ENCODE results near the gene TXK.

TXK gene

DNA sequence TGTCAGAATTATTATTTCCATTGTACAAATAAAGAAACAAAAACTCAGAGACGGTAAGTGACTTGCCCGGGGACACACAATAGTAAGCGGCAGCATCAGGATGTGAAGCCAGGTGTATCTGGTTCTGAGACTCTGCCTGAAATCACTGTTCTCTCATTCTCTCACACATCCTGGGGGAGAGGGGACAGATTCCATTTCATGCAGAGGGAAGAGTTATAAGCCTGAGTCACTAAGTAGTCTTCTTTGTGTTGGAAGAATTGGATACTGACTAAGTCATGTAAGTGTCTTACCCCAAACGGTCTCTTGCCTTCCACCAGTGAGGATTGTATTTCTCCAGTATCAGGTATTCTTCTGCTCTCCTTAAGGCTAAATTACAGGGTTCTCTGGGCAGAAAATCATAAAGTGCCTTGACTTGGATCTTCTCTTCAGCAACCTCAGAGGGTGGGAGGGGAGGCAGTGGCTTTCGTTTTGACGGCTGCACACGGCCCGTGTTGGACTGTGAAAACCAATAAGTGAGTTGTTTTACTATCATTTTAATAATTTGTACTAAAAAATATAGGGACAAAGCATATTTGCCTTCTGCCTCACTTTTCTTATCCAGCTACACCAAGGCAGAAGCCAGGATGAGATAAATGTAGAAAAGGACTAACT, 21.9 kb downstream of the TXK start:
- H3K27ac ChIP-seq = peak overlapping the region; percentile 75
- H3K36me3 ChIP-seq (ENCODE audit: control insufficient read depth, insufficient read depth, low read length) = no peaks in the 10 kb centered on the region
- no peaks in the 10 kb centered on the region for H3K27me3 ChIP-seq (ENCODE audit: control insufficient read depth, insufficient read depth, low read length)
- H3K4me1 ChIP-seq = peaks cover 13% of the 10 kb centered on the region
- H3K9me3 ChIP-seq (ENCODE audit: control insufficient read depth, low read length) = no peaks in the 10 kb centered on the region
- no peak overlapping the region for H3K4me3 ChIP-seq (ENCODE audit: low read depth, low read length)
- H3K4me2 ChIP-seq (ENCODE audit: low read length) = no peak overlapping the region
- TF ChIP-seq, protein P1, sequence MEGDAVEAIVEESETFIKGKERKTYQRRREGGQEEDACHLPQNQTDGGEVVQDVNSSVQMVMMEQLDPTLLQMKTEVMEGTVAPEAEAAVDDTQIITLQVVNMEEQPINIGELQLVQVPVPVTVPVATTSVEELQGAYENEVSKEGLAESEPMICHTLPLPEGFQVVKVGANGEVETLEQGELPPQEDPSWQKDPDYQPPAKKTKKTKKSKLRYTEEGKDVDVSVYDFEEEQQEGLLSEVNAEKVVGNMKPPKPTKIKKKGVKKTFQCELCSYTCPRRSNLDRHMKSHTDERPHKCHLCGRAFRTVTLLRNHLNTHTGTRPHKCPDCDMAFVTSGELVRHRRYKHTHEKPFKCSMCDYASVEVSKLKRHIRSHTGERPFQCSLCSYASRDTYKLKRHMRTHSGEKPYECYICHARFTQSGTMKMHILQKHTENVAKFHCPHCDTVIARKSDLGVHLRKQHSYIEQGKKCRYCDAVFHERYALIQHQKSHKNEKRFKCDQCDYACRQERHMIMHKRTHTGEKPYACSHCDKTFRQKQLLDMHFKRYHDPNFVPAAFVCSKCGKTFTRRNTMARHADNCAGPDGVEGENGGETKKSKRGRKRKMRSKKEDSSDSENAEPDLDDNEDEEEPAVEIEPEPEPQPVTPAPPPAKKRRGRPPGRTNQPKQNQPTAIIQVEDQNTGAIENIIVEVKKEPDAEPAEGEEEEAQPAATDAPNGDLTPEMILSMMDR (IDR thresholded peaks at IDR 0.05) = no peak
- no peak overlapping the region for H3K9ac ChIP-seq
- H3K79me2 ChIP-seq = no peaks in the 10 kb centered on the region
- peak overlapping the region; percentile 75 for H2AFZ ChIP-seq

DNA sequence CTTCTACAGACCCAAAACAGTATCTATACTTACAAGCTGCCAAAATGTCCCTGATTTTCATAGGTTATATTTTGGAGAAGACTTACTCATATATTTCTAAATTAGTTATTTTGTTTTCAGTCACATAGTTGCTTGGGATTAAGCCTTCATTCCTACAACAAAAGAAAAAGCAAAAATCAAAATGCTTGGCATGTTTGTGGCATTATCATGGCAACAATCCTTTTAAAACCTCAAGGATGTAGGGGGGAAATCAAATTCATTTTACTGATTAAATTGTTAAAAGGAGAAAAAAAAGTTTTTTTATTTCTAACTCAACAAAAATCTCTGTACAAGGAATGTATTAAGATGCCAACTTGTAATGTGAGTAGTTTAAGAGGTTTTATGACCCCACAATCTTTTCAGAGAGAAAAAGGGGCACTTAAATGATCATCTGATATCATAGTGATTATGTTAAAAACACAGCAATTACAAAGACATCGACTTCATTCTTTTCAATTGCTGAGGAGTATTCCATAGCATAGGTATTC, 23.5 kb downstream of the TXK start:
- Histone ChIP-seq H3K27ac (peak overlapping the region; percentile 59), H3K4me3 (ENCODE audit: low read depth, low read length) (no peak overlapping the region)

DNA sequence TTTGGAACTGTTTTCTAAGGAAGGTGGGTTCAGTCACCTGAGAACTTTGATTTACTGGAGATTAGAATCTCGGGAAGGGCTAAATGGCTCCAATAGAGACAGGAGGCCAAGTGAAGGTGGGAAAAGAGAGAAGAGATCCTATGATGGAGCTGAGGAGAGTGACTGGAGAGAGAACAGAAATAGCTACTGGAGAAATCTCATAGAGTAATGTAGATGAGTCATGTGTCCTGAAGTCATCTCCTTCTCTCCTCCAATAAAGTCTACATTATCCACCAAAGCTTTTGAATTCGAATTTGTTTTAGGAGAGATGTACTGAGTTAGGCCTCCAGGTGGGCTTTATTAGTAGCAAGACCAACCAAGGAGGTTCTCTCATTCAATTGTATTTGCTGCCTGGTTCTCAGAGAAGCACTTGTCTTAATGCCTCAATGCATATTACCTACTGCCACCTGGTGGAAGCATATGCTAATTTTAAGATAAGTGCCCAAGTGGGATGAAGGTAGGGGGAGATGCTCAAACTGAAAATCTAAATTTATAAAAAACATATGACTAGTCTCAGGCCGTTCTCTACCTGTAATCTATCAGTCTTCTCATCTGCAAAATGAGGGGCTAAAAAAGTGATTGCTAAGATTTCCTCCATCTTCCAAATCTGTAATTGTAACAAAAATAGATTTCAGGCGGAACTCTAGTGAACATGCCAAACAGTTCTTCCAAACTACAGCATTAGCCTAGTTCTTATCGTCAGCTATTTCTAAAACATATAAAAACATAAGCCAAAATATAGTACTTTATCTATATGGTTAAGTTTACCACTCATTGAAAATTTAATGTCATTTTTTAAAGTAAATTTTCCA, 24.4 kb downstream of the TXK start:
- TF ChIP-seq, protein P1 (IDR thresholded peaks at IDR 0.05) = peak; percentile 41
- Histone ChIP-seq H3K27ac (peak overlapping the region; percentile 59), H3K4me1 (peaks cover 13% of the 10 kb centered on the region)

More for the DNA sequence above, 23.5 kb downstream of the TXK start:
- Histone ChIP-seq H2AFZ (peak overlapping the region; percentile 28), H3K4me1 (peaks cover 13% of the 10 kb centered on the region), H3K36me3 (ENCODE audit: control insufficient read depth, insufficient read depth, low read length) (no peaks in the 10 kb centered on the region), H3K27me3 (ENCODE audit: control insufficient read depth, insufficient read depth, low read length) (no peaks in the 10 kb centered on the region), H3K9ac (no peak overlapping the region), H3K79me2 (no peaks in the 10 kb centered on the region), H3K4me2 (ENCODE audit: low read length) (no peak overlapping the region), H3K9me3 (ENCODE audit: control insufficient read depth, low read length) (no peaks in the 10 kb centered on the region)
- TF ChIP-seq, protein P1 (IDR thresholded peaks at IDR 0.05) = no peak

DNA sequence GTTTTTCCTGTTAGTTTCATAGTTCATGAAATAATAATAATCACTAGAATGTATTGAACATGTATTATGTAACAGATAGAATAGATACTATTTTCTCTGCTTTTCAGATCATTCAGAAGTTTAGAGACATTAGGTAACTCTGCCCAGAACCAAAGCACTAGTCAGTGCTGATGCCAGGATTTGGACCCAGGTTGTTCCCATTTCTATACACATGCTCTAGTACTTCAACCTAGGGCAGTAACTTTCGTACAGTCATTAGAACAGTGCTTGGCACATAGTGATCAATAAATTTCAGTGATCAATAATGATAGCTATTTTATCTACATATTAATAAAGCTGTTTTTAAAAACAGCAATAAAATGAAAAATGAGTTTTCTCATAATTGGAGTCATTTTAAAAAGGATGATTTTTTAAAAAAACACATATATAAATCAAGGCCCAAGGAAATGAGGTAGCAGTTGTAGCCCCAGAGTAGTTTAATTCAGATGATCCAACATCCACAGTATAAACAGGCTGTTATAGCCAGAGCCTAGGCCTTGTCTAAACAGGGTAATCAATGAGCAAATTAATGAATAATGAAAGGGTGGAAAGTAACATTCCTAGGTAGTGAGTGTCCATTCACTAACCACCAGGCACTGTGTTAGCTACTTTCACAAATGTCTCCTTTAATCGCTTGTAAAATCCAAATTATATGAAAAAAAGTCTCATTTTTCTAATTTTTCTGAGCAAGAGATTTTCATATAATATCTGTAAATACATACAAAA, 25.6 kb downstream of the TXK start:
- H2AFZ ChIP-seq = no peak overlapping the region
- H3K9me3 ChIP-seq (ENCODE audit: control insufficient read depth, low read length) = no peaks in the 10 kb centered on the region
- H3K4me3 ChIP-seq (ENCODE audit: low read depth, low read length) = no peak overlapping the region
- H3K4me2 ChIP-seq (ENCODE audit: low read length) = no peak overlapping the region
- H3K9ac ChIP-seq = no peak overlapping the region
- H3K79me2 ChIP-seq = no peaks in the 10 kb centered on the region
- peaks cover 5% of the 10 kb centered on the region for H3K4me1 ChIP-seq
- no peaks in the 10 kb centered on the region for H3K27me3 ChIP-seq (ENCODE audit: control insufficient read depth, insufficient read depth, low read length)
- peak overlapping the region; percentile 59 for H3K27ac ChIP-seq
- no peaks in the 10 kb centered on the region for H3K36me3 ChIP-seq (ENCODE audit: control insufficient read depth, insufficient read depth, low read length)
- TF ChIP-seq, protein P1 (IDR thresholded peaks at IDR 0.05) = no peak

More for the DNA sequence above, 24.4 kb downstream of the TXK start:
- Histone ChIP-seq H3K36me3 (ENCODE audit: control insufficient read depth, insufficient read depth, low read length) (no peaks in the 10 kb centered on the region), H3K9ac (no peak overlapping the region), H3K27me3 (ENCODE audit: control insufficient read depth, insufficient read depth, low read length) (no peaks in the 10 kb centered on the region), H3K9me3 (ENCODE audit: control insufficient read depth, low read length) (no peaks in the 10 kb centered on the region), H3K4me2 (ENCODE audit: low read length) (no peak overlapping the region), H3K79me2 (no peaks in the 10 kb centered on the region), H2AFZ (peak overlapping the region; percentile 51), H3K4me3 (ENCODE audit: low read depth, low read length) (no peak overlapping the region)

Measured in parathyroid adenoma (tissue), 2 donors.